ENCODE results near the gene MEIS2. TPM values are rescaled to one million over a fixed set of nuclear protein-coding genes. Genes with fewer than 3 reads are reported as not detected.

The MEIS2 gene
- polyA plus RNA-seq, 1 donor from 2014 or later: 825 TPM

DNA sequence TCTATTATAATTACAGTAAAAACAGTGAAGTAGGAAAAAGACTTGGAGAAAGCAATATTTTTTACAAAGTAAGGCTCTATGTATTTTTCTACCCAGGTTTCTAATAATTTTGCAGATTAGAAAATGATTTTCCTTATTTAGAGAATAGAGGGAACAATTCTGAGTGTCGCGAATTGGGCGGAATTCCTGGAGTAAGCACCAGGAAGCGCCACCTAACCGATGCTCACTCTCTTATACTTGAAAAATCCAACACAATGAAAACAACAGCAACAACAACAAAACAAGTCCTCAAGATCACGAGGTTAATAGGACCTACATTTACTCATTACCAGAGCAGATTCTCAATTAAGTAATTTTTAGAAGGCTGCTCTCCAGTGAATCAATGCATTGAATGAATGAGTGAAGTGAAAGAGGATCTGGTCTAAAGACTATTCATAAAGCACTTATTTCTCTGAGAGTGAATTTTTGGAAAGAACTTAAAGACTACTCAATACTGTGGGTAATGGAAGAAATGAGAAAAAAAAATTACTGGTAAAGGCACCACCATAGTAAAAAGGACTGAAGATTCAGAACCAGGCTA is 158.0 kb downstream of the MEIS2 start:
- H3K79me2 ChIP-seq (replicated peaks; ENCODE audit: insufficient read depth, low read length): peaks cover 72% of the 10 kb centered on the region
- H3K9me3 ChIP-seq (ENCODE audit: low read length): no peaks in the 10 kb centered on the region
- no peaks in the 10 kb centered on the region for H3K27me3 ChIP-seq (ENCODE audit: insufficient read depth, low read depth, low read length)
- H3K27ac ChIP-seq (ENCODE audit: low read length): no peak overlapping the region
- no peak overlapping the region for H3K4me3 ChIP-seq (ENCODE audit: low read length)
- no peak overlapping the region for H3K4me2 ChIP-seq (ENCODE audit: low read length)
- H2AFZ ChIP-seq (ENCODE audit: low read depth, low read length): no peak overlapping the region
- no peak overlapping the region for H3K9ac ChIP-seq (ENCODE audit: low read length)
- no peaks in the 10 kb centered on the region for H3K9me2 ChIP-seq (ENCODE audit: insufficient read depth, low read length)
- H4K20me1 ChIP-seq (ENCODE audit: insufficient read depth): peaks cover 66% of the 10 kb centered on the region
- peaks cover 24% of the 10 kb centered on the region for H3K36me3 ChIP-seq (ENCODE audit: insufficient read depth, low read length)
- TF ChIP-seq EP300 (conservative IDR thresholded peaks at IDR 0.05; ENCODE audit: poor library complexity, severe bottlenecking) (no peak), RAD21 (conservative IDR thresholded peaks at IDR 0.05) (no peak), SMC3 (conservative IDR thresholded peaks at IDR 0.05; ENCODE audit: poor library complexity) (no peak), POLR2AphosphoS5 (IDR thresholded peaks at IDR 0.05) (no peak), MXI1 (conservative IDR thresholded peaks at IDR 0.05; ENCODE audit: poor library complexity, severe bottlenecking) (no peak), EZH2 (IDR thresholded peaks at IDR 0.05; ENCODE audit: borderline replicate concordance, insufficient read depth, low read length, poor library complexity, severe bottlenecking) (no peak), TAF1 (IDR thresholded peaks at IDR 0.05; ENCODE audit: low read depth) (no peak)
- TF ChIP-seq, protein P1, sequence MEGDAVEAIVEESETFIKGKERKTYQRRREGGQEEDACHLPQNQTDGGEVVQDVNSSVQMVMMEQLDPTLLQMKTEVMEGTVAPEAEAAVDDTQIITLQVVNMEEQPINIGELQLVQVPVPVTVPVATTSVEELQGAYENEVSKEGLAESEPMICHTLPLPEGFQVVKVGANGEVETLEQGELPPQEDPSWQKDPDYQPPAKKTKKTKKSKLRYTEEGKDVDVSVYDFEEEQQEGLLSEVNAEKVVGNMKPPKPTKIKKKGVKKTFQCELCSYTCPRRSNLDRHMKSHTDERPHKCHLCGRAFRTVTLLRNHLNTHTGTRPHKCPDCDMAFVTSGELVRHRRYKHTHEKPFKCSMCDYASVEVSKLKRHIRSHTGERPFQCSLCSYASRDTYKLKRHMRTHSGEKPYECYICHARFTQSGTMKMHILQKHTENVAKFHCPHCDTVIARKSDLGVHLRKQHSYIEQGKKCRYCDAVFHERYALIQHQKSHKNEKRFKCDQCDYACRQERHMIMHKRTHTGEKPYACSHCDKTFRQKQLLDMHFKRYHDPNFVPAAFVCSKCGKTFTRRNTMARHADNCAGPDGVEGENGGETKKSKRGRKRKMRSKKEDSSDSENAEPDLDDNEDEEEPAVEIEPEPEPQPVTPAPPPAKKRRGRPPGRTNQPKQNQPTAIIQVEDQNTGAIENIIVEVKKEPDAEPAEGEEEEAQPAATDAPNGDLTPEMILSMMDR (IDR thresholded peaks at IDR 0.05; ENCODE audit: poor library complexity, severe bottlenecking): no peak
- TF ChIP-seq, protein P2, sequence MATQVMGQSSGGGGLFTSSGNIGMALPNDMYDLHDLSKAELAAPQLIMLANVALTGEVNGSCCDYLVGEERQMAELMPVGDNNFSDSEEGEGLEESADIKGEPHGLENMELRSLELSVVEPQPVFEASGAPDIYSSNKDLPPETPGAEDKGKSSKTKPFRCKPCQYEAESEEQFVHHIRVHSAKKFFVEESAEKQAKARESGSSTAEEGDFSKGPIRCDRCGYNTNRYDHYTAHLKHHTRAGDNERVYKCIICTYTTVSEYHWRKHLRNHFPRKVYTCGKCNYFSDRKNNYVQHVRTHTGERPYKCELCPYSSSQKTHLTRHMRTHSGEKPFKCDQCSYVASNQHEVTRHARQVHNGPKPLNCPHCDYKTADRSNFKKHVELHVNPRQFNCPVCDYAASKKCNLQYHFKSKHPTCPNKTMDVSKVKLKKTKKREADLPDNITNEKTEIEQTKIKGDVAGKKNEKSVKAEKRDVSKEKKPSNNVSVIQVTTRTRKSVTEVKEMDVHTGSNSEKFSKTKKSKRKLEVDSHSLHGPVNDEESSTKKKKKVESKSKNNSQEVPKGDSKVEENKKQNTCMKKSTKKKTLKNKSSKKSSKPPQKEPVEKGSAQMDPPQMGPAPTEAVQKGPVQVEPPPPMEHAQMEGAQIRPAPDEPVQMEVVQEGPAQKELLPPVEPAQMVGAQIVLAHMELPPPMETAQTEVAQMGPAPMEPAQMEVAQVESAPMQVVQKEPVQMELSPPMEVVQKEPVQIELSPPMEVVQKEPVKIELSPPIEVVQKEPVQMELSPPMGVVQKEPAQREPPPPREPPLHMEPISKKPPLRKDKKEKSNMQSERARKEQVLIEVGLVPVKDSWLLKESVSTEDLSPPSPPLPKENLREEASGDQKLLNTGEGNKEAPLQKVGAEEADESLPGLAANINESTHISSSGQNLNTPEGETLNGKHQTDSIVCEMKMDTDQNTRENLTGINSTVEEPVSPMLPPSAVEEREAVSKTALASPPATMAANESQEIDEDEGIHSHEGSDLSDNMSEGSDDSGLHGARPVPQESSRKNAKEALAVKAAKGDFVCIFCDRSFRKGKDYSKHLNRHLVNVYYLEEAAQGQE (IDR thresholded peaks at IDR 0.05; ENCODE audit: borderline replicate concordance): no peak
- no peaks in the 10 kb centered on the region for H3F3A ChIP-seq (ENCODE audit: insufficient read depth, low read length, poor library complexity, severe bottlenecking)

DNA sequence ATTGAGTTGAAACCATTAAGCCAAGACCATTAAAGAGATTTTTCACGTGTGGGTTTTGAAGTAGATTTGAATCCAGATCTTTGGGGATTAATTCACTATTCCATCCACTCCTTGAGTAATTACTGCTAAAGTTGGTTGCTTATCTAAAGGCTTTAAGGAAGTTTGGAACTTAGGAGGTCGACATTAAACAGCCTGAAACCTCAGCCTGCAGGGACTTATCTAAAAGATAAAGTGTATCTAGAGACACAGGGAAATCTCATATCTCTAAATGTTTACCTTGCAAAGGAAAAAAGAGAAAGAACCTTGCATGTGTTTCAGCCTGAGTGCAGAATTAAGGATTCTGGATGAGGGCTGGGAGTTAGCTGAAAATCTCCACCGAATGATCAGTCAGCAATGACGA is 158.6 kb downstream of the MEIS2 start:
- H3K27me3 ChIP-seq (ENCODE audit: insufficient read depth, low read depth, low read length): no peaks in the 10 kb centered on the region
- peaks cover 68% of the 10 kb centered on the region for H4K20me1 ChIP-seq (ENCODE audit: insufficient read depth)
- H3K79me2 ChIP-seq (replicated peaks; ENCODE audit: insufficient read depth, low read length): peaks cover 72% of the 10 kb centered on the region

More for the DNA sequence above, 158.6 kb downstream of the MEIS2 start:
- no peaks in the 10 kb centered on the region for H3K9me2 ChIP-seq (ENCODE audit: insufficient read depth, low read length)
- H3K27ac ChIP-seq (ENCODE audit: low read length): no peak overlapping the region
- no peak overlapping the region for H3K9ac ChIP-seq (ENCODE audit: low read length)
- H3F3A ChIP-seq (ENCODE audit: insufficient read depth, low read length, poor library complexity, severe bottlenecking): no peaks in the 10 kb centered on the region
- no peak overlapping the region for H3K4me2 ChIP-seq (ENCODE audit: low read length)
- no peaks in the 10 kb centered on the region for H3K9me3 ChIP-seq (ENCODE audit: low read length)
- H3K4me3 ChIP-seq (ENCODE audit: low read length): no peak overlapping the region
- H3K36me3 ChIP-seq (ENCODE audit: insufficient read depth, low read length): peaks cover 24% of the 10 kb centered on the region
- TF ChIP-seq EP300 (conservative IDR thresholded peaks at IDR 0.05; ENCODE audit: poor library complexity, severe bottlenecking): no peak
- TF ChIP-seq SMC3 (conservative IDR thresholded peaks at IDR 0.05; ENCODE audit: poor library complexity): no peak
- TF ChIP-seq, protein P1 (IDR thresholded peaks at IDR 0.05; ENCODE audit: poor library complexity, severe bottlenecking): no peak
- no peak for TF ChIP-seq RAD21 (conservative IDR thresholded peaks at IDR 0.05)
- TF ChIP-seq MXI1 (conservative IDR thresholded peaks at IDR 0.05; ENCODE audit: poor library complexity, severe bottlenecking): no peak
- TF ChIP-seq POLR2AphosphoS5 (IDR thresholded peaks at IDR 0.05): no peak
- TF ChIP-seq EZH2 (IDR thresholded peaks at IDR 0.05; ENCODE audit: borderline replicate concordance, insufficient read depth, low read length, poor library complexity, severe bottlenecking): no peak
- no peak for TF ChIP-seq TAF1 (IDR thresholded peaks at IDR 0.05; ENCODE audit: low read depth)
- TF ChIP-seq, protein P2 (IDR thresholded peaks at IDR 0.05; ENCODE audit: borderline replicate concordance): no peak
- H2AFZ ChIP-seq (ENCODE audit: low read depth, low read length): no peak overlapping the region
